Measurements from ENCODE around the gene SIM2.

Gene SIM2

GRCh38 chr21:36710729-36711048 lies 11.8 kb downstream of the SIM2 start:
- DNase-seq (ENCODE audit: low read depth) = no peak

GRCh38 chr21:36713746-36714145 lies 14.8 kb downstream of the SIM2 start:
- DNase-seq (ENCODE audit: low read depth) = no peak

- no peak for DNase-seq (ENCODE audit: low read depth)
Observed at GRCh38 chr21:36716387-36716786, 17.5 kb downstream of the SIM2 start.

- DNase-seq (ENCODE audit: low read depth) = no peak
Observed at GRCh38 chr21:36716836-36717235, 17.9 kb downstream of the SIM2 start.

- no peak for DNase-seq (ENCODE audit: low read depth)
Observed at GRCh38 chr21:36717976-36718375, 19.1 kb downstream of the SIM2 start.

GRCh38 chr21:36718951-36719501 lies 20.1 kb downstream of the SIM2 start:
- no peak for DNase-seq (ENCODE audit: low read depth)

GRCh38 chr21:36719614-36720013 lies 20.7 kb downstream of the SIM2 start:
- no peak for DNase-seq (ENCODE audit: low read depth)

GRCh38 chr21:36721817-36722216 lies 22.9 kb downstream of the SIM2 start:
- DNase-seq (ENCODE audit: low read depth) = no peak

GRCh38 chr21:36722370-36723368 lies 23.8 kb downstream of the SIM2 start:
- DNase-seq (ENCODE audit: low read depth) = no peak

- no peak for DNase-seq (ENCODE audit: low read depth)
Observed at GRCh38 chr21:36723371-36723881, 24.5 kb downstream of the SIM2 start.

GRCh38 chr21:36724660-36725059 lies 25.7 kb downstream of the SIM2 start:
- DNase-seq (ENCODE audit: low read depth) = no peak

- no peak for DNase-seq (ENCODE audit: low read depth)
Observed at GRCh38 chr21:36725793-36726386, 27.0 kb downstream of the SIM2 start.

- DNase-seq (ENCODE audit: low read depth) = no peak
Observed at GRCh38 chr21:36727866-36728265, 29.0 kb downstream of the SIM2 start.

- no peak for DNase-seq (ENCODE audit: low read depth)
Observed at GRCh38 chr21:36728371-36729111, 29.6 kb downstream of the SIM2 start.

GRCh38 chr21:36729310-36729970 lies 30.5 kb downstream of the SIM2 start:
- no peak for DNase-seq (ENCODE audit: low read depth)

- DNase-seq (ENCODE audit: low read depth) = no peak
Observed at GRCh38 chr21:36730291-36731281, 31.7 kb downstream of the SIM2 start.

- DNase-seq (ENCODE audit: low read depth) = no peak
Observed at GRCh38 chr21:36732217-36732616, 33.3 kb downstream of the SIM2 start.

GRCh38 chr21:36732761-36733160 lies 33.8 kb downstream of the SIM2 start:
- DNase-seq (ENCODE audit: low read depth) = no peak

- no peak for DNase-seq (ENCODE audit: low read depth)
Observed at GRCh38 chr21:36733857-36734256, 34.9 kb downstream of the SIM2 start.

GRCh38 chr21:36734367-36735200 lies 35.7 kb downstream of the SIM2 start:
- DNase-seq (ENCODE audit: low read depth) = no peak
